HG02870 (cell line): Measurements from ENCODE around the gene ZC3H15.
A peak's percentile ranks its signal among the peaks of the same experiment; 100 is the strongest.
"Not testable (repeated sequence)": the region's sequence is repeated elsewhere in the genome, so short reads cannot be mapped to it uniquely, and the experiment has no call there.

Experiments used
- ATAC-seq: cut with Tn5 transposase; IDR thresholded peaks from one replicate; pipeline ENCODE4 v1.9.1; 2021; ENCODE audit warnings: mild to moderate bottlenecking, moderate library complexity; ENCODE audit not compliant: unreplicated experiment

ZC3H15 gene

GRCh38 chr2:186485871-186486650, at the start of gene ZC3H15:
ZC3H15 (plus strand) TSS chr2:186486260; CDS start chr2:186486383, 123 bp downstream.
- ATAC-seq = peak; percentile 73

GRCh38 chr2:186437719-186438118, 48.3 kb upstream of the ZC3H15 start:
- no peak for ATAC-seq

- ATAC-seq = not testable (repeated sequence)
Measured at GRCh38 chr2:186439673-186440095, 46.4 kb upstream of the ZC3H15 start.

DNA sequence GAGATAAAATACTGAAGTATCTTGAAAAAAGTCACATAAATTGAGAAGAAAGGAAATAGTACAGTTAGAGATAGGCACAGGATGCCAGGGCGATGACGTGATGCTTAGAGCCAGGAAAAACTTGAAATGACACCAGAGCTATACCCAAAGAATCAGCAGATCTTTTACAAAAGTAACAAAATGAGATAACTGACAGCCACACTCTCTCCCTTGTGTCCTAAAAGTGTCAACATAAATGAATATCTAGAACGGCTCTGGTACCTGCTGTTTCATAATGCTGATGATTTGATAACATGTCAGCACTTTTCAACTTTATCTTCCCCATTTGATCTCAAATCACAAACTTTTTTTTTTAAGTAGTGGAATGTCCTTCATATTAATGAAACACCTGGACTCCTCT, 45.6 kb upstream of the ZC3H15 start:
- no peak for ATAC-seq

- ATAC-seq = no peak
Measured at GRCh38 chr2:186442885-186443284, 43.2 kb upstream of the ZC3H15 start.

DNA sequence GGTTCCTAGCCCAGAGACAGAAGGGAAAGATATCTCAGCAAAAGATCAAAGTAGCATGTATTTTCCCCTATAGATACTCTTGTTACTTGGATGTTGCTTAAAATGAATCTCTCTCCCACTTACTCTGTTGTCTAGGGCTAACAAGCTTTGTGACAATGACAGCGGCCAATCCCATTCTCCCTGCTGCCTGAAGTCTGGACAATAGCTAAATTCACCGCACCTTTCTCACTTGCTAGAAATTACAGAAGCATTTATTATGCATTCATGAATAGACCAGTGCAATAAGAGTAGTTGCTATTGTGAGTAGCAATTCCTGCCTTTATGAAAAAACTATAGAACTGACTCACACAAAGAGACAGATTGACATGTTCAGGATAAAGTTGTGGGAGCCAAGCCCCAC, 42.2 kb upstream of the ZC3H15 start:
- ATAC-seq = no peak

GRCh38 chr2:186445506-186445905, 40.6 kb upstream of the ZC3H15 start:
- no peak for ATAC-seq

DNA sequence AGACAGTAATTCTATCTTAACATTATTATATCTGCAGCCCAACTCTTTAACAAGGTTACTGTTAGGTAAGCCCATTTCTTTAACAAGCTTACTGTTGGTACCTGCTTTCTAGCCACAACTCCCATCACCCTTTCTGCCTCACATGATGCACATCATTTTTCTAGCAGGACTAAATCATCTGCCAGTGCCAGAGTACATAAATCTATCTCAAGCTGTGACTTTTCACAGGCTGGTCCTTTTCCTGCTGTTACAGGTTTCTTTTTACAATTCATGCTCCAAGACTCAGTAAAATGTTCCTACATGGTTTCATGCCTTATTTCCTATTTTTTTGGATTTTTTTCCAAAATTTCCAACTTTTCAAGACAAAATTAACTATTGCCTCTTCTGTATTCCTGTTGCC, 30.4 kb upstream of the ZC3H15 start:
- no peak for ATAC-seq

DNA sequence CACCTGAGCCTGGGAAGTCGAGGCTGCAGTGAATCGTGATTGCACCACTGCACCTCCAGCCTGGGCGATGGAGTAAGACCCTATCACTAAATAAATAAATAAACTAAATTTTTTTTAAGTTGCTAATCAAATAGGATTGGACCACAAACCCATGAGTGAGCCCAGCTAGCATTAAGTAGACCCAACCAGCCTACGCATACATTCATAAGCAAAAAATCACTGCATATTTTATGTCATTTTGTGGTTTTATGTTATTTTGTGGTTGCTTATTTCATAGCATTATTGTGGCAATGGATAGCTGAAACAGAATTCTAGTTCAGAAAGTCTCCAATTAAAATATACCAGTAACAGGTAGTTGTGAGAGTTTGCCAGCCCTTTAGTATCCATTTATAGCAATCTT, 29.1 kb upstream of the ZC3H15 start:
- no peak for ATAC-seq

DNA sequence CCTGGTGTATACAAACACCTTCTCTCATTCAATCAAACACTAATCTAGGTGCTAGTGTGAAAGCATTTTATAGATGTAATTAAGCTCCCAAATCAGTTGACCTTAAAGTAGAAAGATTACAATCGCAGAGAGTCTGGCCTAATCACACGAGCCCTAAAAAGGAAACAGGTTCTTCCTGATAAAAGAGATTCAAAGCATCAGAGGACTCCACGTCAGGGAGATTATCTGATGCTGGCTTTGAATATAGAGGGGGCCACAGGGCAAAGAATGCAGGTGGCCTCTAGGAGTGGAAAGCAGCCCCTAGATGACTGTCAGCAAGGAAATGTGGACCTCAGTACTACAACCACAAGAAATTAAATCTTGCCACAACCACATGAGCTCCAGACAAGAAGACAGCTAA, 28.2 kb upstream of the ZC3H15 start:
- ATAC-seq = no peak

- no peak for ATAC-seq
Measured at GRCh38 chr2:186459009-186459408, 27.1 kb upstream of the ZC3H15 start.

- peak; percentile 64 for ATAC-seq
Measured at GRCh38 chr2:186460465-186460864, 25.6 kb upstream of the ZC3H15 start.

- ATAC-seq = no peak
Measured at GRCh38 chr2:186466743-186467142, 19.3 kb upstream of the ZC3H15 start.

GRCh38 chr2:186467421-186467820, 18.6 kb upstream of the ZC3H15 start:
- ATAC-seq = no peak

DNA sequence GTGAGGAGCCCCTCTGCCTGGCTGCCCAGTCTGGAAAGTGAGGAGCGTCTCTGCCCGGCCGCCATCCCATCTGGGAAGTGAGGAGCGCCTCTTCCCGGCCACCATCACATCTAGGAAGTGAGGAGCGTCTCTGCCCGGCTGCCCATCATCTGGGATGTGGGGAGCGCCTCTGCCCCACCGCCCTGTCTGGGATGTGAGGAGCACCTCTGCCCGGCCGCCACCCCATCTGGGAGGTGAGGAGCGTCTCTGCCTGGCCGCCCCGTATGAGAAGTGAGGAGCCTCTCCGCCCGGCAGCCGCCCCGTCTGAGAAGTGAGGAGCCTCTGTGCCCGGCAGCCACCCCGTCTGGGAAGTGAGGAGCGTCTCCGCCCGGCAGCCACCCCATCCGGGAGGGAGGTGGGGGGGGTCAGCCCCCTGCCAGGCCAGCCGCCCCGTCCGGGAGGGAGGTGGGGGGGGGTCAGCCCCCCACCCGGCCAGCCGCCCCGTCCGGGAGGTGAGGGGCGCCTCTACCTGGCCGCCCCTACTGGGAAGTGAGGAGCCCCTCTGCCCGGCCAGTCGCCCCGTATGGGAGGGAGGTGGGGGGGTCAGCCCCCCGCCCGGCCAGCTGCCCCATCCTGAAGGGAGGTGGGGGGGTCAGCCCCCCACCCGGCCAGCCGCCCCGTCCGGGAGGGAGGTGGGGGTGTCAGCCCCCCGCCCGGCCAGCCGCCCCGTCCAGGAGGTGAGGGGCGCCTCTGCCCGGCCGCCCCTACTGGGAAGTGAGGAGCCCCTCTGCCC, 13.2 kb upstream of the ZC3H15 start:
- not testable (repeated sequence) for ATAC-seq

DNA sequence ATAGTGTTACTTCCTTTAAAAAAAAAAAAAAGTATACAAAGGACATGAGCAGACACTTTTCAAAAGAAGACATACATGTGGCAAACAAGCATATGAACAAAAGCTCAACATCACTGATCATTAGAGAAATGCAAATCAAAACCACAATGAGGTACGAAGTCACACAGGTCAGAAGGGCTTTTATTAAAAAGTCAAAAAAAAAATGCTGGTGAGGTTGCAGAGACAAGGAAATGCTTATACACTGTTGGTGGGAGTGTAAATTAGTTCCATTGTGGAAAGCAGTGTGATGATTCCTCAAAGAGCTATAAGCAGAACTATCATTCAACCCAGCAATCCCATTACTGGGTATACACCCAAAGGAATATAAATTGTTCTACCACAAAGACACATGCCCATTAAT, 11.8 kb upstream of the ZC3H15 start:
- not testable (repeated sequence) for ATAC-seq

DNA sequence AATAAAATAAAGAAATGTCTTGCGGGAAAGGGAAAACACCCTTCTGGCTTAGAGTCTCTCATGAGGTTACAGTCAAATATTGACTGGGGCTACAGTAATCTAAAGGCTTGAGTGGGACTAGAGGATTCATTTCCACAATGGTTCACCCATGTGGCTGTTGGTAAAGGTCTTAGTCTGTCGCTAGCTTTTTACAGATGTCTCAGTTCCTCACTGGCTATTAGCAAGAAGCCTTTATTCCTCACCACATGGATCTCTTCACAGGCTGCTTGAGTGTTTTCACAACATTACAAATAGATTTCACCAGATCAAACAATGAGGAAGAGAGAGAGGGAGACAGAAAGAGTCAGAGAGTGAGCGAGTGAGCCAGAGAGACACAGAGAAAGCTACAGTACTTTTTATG, 8.3 kb upstream of the ZC3H15 start:
- peak; percentile 72 for ATAC-seq

GRCh38 chr2:186480991-186481390, 5.1 kb upstream of the ZC3H15 start:
- ATAC-seq = no peak

DNA sequence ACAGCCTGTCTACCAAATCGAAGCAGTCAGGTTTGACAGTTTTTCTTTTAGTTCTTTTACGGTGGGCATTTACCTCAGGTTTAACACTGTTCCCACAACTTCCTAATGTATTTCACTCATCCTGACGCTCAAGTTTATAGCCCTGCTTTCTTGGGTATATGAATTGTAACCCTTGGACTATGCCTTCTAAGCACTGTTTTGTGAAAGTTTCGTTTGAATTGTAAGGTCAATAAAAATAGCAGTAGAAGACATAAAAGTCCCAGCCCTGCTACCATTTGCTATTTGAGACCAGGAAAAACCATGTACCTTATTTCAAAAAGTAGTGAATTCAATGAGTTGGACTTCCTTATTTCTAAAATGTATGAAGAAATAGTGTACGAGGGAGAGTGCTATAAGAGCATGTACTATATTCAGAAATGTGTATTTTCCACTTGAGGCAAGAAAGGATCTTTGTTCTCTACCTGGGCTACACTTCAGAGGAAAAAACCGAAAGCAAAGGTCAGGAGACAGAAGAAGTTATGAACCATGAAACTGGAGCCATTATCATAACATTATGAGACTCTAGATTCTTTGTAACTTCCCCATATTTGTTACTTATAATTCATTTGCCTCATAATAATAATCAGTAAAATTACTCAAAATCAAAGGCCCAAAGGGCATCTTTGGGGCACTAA, 1.9 kb upstream of the ZC3H15 start:
- no peak for ATAC-seq

- no peak for ATAC-seq
Measured at GRCh38 chr2:186485576-186485870, 537 bp upstream of the ZC3H15 start.

DNA sequence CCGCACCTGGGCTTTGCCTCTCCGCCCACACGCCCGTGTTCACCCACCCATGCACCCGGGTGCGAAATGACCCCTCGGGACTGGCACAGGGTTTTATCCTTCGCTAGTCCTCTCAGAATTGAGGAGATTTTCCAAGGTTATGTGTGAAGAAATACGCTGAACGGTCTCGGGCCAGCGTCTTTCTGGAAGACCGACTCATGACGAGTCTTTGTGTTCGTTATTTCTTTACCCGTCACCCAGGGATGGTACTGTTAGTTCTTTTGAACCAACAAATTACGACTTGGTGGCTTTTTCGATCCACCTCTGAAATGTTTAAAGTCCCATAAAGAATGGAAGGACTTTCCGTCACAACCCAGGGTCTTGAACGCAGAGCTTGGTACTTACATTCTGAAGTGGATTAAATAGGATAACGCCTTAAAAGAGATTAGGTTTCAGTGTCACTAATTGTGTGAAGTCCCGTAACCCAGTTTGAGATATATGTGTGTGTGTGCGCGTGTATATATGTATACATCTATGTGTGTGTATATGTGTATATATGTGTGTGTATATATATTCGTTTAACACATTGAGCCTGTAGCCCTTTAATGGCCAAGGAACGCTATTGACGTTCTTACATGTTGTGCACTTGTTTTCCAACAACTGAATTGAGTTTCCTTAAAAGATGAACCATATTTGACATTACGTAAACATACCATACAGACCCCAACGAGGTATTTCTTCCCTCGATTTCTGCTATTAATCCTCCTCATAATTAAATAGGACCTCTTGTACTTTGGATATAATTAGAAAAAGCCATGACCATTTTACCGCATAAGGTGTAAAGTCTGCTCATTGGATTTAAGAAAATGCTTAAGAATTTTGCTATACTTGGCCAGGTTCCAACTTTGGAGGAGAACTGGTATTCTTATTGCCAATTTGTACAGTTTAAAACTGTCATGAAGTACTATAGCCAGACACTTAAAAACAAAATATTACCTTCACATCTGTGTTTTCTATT, 889 bp downstream of the ZC3H15 start:
- ATAC-seq = no peak
